HG03354 (cell line): ENCODE measurements around the gene ETF1.

Experiments used
- ATAC-seq: cut with Tn5 transposase; IDR thresholded peaks from one replicate; pipeline ENCODE4 v1.9.1; 2021; ENCODE audit warnings: mild to moderate bottlenecking; ENCODE audit not compliant: unreplicated experiment, poor library complexity, severe bottlenecking

ETF1 gene

DNA sequence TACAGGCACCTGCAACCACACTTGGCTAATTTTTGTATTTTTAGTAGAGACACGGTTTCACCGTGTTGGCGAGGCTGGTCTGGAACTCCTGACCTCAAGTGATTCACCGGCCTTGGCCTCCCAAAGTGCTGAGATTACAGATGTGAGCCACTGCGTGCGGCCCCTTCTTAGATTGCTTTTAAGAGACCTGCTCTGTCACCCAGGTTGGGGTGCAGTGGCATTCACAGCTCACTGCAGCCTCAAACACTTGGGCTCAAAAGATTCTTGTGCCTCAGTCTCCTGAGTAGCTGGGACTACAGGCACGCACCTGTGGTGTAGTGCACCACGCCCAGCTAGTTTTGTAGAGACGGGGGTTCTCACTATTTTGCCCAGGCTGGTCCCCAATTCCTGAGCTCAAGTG is 21.2 kb upstream of the ETF1 start:
- ATAC-seq, result no peak

DNA sequence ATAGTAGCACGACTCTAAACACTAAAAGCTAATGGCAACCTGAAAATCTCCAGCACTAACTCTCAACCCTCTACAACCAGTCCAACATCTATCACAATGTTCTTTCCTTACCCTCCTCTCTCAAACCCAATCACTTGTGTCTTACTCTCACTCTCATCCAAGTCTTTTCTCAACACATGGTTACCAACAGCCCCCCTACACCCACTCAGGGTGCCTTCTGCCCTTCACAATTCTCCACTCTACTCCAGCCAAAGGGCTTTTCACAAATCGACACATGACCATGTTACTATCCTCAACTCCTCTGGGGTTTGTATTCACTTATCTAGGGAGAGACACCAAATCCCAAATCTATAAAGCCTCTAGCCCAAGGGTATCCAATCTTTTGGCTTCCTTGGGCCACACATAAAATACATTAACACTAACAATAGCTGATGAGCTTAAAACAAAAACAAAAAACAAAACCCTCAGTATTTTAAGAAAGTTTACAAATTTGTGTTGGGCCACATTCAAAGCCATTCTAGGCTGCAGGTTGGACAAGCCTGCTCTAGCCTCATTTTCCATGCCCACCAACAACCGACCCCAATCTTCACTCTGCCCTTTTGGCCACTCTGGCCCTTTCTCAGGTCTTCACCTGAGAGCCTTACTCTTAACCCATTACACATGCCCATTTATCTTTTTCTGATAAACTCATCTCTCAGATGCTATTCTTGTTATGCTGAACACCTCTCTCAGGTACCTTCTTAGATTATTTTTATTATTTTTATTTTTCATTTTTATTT is 20.5 kb upstream of the ETF1 start:
- ATAC-seq, result no peak

DNA sequence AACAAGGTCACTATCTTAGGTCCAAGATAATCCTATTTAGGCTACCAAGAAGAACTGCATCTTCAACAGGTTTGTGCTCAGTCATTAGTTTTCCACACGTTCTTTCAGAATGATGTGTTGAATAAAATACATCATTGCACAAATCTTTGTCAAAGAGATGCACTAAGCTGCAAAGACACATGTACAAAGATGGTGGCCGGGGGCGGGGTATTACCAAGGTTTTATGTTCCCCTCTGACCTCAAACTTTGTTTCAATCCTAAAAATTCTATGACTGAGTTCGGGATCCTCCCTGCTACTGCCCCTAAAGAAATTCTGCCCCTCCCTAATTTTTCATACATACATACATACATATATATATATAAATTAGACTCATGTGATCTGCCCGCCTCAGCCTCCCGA is 17.9 kb upstream of the ETF1 start:
- no peak for ATAC-seq

DNA sequence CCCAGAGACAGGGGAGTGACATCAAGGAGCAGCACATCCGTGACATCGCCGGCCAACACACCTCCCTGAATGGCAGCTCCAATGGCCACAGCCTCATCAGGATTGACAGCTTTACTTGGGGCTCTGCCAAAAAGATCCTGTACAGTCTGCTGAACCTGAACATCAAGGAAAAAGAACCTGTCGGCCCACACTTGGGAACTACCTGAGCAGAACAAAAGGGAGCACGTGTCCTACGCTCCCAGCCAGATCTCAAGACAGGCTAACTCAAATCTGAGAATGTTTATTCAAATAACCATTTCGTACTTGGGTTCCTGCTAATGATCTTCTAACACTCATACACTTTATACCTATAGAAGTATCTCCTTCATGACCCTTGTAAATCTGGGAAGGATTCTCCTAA is 16.9 kb upstream of the ETF1 start:
- ATAC-seq, result no peak

DNA sequence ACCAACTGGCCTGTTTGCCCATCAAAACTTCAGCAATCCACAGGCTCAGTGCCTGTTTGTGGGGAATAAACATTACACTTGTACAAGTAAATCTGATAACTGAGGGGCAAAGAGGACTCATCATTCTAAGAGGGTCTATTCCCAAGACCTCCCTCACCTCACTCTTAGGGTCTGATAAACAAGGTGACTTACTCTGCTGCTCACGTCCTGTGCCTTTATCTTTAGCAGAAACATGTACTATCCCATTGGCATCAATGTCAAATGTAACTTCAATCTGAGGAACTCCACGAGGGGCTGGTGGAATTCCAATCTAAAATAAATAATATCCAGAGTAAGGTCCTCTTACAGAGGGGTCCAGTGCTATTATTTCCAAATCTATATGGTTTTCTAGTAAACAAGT is 14.6 kb upstream of the ETF1 start:
- no peak for ATAC-seq

DNA sequence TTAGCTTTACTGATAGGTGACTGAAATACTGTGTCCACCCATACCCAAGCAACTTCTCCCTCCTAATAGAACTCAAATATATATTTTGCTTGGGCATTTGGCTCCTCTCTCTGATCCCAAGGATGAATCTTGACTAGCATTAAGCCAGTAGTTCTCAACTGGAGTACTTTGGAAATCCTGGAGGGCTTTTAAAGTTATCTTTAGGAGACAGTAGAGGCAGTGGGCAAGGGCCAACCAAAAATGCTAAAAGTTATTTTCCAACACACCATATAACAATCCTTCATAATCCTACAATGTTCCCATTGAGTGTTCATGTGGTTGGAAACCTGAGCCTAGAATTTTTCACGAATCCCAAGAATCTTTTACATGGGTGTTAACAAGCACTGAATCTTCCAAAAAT is 11.1 kb upstream of the ETF1 start:
- no peak for ATAC-seq

DNA sequence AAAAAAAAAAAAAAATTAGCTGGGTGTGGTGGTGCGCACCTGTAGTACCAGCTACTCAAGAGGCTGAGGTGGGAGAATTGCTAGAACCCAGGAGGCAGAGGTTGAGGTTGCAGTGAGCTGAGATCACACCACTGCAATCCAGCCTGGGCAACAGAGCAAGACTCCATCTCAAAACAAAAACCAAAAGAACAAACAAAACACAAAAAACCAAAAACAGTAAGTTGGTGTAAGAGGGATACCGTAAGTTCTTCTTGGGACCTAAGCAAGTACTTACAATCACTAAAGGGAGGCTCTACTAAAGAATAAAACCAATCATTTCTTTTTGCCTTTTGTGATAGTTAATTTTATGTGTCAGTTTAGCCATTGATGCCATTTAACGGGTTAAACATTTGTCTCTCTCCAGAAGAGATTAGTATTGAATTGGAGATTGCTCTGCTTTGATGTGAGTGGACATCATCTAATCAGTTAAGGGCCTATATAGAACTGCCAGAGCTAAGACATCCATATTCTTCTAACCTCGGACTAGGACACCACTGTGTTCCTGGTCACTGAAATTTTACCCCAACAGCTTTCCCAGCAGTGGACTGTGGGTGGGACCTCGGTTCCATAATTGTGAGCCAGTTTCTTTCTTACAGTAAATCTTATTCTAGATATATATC is 10.5 kb upstream of the ETF1 start:
- ATAC-seq, result no peak

DNA sequence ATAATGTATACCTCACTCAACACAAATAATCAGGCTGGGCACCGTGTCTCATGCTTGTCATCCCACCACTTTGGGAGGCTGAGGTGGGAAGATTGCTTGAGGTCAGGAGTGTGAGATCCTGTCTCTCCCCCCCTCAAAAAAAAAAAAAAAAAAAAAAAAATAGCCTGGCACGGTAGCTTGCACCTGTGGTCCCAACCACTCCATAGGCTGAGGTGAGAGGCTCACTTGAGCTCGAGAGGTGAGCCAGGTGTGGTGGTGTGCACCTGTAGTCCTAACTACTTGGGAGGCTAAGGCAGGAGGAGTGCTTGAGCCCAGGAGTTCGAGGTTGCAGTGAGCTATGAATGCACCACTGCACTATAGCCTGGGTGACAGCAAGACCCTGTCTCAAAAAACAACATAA is 9.6 kb upstream of the ETF1 start:
- no peak for ATAC-seq

DNA sequence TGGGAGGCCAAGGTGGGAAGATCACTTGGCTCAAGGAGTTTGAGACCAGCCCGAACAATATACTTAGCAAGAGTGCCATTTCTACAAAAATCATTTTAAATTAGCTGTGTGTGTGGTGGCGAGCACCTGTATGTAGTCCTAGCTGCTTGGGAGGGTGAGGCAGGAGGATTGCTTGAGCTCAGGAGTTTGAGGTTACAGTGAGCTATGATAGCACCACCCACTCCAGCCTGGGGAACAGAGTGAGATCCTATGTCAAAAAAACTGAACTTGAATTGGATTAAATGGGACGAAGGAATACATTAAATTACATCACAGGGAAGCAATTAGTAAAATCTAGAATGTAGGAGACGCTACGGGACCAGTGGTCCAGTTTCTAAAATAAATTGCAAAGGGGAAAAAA is 6.4 kb upstream of the ETF1 start:
- ATAC-seq, result no peak

DNA sequence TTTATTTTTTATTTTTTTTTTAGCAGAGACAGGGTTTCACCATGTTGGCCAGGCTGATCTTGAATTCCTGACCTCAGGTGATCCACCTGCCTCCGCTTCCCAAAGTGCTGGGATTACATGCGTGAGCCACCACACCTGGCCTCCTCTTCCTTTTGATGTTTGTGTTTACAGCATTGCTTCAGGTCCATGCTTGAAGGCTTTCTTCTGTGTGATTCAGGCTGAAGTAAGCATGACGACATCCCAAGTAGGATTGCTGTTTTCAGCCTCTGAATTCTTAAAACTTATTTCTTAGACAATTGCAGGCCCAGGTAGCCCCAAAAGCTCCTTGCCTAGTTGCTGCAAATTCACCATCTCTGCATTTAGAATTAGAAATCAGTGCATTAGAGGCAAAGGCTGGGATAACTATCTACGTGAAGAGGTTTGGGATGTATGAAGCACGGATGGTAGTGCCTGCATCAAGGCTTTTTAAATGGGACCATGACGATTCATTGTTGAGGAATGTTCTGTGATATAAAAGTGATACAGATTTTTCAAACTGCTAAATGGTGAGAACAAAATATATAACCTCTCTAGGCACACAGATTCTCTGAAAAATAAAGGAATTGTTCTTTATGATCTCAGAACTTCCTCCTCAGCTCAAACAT is 3.0 kb upstream of the ETF1 start:
- no peak for ATAC-seq

DNA sequence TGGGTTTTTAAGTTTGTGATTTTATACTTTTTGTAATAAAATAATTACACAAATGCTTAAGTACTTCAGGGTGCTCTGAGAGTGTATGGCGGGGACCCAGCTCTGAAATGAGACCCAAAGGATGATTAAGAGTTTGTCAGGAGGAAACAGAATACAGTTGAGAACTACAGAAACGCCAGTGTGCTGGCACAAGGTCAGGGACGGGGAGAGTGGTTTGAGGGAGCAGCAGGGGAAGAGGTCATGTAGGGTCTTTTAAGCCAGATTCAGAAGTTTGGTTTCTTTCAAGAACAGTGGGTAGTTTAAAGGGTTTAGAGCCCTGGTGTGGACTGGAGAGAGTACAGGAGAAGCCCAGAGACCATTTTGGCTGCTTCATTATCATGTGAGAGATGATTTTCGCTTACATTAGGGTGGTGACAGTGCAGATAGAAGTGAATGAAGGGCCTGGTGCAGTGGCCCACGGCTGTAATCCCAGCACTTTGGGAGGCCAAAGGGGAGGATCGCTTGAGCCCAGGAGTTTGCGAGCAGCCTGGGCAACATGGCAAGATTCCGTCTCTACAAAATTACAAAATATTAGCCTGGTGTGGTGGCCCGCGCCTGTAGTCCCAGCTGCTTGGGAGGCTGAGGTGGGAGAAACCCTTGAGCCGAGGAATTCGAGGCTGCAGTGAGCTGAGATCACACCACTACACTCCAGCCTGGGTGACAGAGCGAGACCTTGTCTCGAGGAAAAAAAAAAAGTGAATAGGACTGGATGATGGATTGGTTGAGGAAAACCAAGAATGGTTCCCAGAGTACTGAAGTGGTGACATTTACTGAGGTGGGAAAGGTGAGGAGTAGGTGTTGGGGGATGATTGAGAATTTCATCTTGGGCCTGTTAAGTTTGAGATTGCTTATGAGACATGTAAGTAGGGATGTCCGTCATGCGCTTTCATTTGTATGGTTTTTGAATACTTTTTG is 1.4 kb upstream of the ETF1 start:
- no peak for ATAC-seq

DNA sequence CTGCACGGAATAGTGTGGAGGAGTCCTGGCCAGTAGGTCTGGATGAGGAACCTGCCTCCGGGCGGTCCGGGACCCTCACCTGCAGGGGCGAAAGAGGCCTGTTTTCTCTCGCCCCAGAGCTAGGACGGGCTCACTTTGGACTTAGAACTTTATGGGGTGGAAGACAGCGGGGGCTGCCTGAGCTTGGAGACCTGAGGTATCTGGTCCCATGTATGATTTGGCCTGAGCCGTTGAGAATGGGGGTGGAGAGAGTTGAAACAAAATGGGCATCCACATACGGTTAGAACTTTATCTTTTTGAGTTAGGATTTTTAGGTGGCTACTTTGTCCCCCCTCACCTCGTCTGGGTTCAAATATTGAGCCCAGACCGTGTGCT is 681 bp upstream of the ETF1 start:
- peak; percentile 50 for ATAC-seq

DNA sequence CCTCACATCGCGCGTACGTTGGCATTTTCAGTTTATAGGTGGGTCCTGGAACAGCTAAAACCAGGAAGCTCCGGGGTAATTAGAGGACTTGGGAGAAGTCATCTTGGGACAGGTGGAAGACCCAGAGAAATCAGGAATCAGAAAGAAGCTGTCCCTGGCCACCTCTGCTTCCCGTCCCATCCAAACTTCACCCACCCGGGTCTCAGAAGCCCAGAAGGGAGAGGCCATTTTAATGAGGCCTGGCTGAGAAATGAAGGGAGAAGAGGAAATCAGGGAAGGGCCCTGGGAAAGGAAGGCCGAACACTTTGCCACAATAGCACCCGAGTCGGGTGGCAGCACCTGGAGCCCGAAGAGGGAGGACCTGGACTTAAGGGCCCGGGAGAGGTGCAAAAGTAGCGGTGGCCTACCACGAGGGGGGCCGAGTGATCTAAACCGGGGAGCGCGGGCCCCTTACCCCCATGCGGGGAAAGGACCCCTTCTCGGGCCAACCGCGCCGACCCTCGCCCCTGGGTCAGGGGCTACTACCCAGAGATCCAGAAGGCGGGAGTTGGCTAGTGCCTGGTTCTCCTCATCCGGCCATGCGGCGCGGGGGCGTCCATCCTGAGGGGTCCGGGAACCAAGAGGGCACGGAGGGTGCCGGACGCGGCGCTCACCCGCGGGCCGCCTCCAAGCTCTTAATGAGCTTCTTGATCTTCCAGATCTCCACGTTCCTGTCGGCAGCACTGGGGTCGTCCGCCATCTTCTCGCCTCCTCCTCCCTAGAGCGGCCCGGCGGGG is 668 bp downstream of the ETF1 start:
- ATAC-seq, result no peak

DNA sequence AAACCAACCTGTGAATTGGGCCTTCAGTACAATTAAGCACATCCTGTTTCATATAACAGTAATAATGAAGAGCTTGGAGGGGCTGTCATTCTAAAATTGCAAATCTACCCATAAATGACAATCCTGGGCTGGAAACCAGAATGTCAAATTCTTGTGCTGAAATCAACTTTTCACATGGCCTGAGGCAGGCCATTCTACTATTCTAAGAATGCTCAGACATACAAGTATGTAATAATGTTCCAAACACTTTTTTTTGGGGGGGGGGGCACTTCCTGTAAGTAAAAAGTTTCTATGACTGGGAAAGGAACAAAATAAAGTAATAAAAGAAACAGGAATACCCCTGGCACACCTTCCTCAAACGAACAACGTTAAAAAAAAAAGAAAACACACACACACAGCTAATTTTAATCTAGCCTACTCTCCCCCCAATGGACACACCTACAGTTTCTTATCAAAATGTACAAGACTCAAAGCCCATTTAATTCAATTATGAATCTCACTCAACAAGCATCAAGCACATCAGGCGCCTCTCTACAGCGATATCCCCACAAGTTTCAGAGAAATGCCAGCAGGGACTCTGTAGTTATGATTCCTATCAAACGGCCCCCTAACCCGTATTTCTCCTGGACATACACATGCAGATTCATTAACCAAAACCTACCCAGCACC is 1.4 kb downstream of the ETF1 start:
- no peak for ATAC-seq

DNA sequence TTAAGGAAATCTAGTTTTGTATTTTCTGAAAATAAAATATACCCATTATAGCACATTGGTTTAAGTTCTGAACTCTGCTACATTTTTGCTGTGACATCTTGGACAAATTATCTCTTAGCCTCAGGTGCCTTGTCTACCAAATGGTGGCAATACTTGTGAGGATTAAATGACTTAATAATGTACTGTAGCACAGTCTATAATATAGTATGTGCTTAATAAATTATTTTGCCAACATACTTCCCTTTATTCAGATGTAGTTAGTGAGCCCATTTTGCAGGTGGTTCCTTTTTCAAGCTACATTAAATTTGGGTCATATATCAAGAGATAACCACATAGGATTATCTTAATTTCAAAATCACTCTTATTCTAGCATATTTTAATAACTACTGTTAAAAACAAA is 3.2 kb downstream of the ETF1 start:
- ATAC-seq, result no peak

DNA sequence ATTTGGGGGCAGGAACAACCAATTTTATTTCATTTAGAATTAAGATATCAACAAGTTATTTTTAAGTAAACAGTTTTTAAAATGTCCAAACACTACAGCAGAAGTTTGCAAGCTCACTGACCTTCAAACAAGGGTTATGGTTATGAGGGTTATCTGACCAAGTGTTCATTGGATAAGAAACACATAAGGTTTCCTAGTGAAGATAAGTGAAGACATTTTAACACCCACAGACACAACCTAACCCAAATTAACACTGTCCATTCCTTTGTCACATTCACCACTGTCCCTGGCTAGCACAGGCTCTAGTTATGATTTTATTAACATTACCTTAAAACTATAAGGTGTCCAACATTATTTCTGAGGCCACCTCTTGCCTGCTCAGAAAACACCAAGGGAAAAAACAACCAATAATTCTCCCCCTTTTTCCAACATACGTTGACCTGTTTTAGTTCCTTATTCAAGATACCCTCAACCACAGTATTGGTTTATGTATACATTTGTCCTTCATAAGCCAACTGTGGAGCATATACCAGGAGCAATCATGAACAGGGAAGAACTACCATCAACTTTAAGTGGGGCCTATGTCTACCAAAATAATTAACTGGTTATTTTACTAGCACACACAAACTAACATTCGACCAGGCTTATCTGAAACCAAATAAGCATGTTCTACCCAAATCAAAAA is 4.0 kb downstream of the ETF1 start:
- ATAC-seq, result no peak

DNA sequence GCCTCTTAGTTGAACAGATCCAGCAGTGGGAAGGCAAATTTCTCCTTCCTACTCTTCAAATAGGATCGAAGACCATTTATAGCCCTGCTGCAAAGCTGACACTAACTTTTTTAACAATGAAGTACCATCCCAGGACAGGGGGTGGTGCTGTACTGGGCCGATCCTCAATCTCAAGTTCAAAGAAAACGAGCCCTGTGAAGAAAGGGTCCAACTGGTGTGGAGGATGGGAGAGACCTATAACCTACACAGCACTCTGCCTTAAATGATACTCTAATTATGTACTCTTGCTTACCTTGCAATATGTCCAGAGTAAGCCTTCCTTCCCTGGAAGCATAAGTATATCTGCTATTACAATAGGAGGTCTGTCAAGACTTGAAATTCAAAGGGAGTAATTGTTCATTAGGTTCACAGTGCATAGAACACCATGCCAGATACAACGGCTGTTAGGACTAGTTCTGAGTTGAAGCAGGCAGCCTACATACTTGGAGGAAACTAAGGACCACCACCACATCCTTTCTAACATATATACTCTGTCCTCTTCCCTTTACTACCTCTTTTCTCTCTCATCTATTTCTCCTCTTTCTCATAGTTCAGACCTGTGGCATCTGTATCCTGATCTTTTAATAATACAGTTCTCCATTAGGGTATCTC is 6.2 kb downstream of the ETF1 start:
- ATAC-seq, result no peak

DNA sequence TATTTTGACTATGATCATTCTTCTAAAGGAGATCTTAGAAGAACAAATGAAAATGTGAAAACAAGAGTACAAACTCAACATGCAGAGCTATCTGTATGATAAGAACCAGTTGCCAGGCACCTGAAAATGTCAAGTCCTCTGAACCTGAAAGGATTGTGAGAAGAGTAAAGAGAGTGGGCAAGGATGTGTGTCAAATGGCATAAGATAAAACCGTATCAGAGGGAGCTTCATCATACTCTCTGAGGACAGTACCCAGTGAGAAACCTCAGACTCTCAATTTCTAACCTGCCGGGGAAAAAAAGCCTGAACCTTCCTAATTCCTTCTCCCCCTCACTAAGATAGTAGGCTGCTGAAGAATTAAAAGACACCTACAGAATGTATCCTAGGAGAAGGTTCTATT is 6.8 kb downstream of the ETF1 start:
- no peak for ATAC-seq
